VCaP (cell line): ENCODE data around the gene MAP2K6.

Experiments used
- H3K27ac ChIP-seq: fragments of 450-650 bp; 2 replicates; pipeline ENCODE4 v1.5.1; 2017
- TF ChIP-seq, protein P1 (sequence below): fragments of 450-650 bp; conservative IDR thresholded peaks from 2 replicates; pipeline ENCODE4 v1.5.1; 2017; ENCODE audit warnings: mild to moderate bottlenecking, moderate library complexity

Gene MAP2K6

DNA sequence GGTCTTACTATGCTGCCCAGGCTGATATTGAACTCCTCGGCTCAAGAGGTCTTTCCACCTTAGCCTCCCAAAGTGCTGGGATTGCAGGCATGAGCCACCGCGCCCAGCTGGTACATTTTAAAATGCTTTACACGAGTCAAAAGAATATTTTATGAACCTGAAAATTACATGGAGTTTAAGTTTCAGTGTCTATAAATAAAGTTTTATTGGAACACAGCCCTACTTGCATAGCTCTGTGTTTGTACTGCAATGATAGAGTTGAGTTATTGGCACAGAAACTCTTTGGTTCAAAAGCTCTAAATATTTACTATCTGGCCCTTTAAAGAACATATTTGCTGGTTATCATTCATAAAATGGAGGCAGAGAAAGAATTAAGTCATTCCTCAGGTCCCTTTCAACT lies 24.3 kb downstream of the MAP2K6 start:
- TF ChIP-seq, protein P1, sequence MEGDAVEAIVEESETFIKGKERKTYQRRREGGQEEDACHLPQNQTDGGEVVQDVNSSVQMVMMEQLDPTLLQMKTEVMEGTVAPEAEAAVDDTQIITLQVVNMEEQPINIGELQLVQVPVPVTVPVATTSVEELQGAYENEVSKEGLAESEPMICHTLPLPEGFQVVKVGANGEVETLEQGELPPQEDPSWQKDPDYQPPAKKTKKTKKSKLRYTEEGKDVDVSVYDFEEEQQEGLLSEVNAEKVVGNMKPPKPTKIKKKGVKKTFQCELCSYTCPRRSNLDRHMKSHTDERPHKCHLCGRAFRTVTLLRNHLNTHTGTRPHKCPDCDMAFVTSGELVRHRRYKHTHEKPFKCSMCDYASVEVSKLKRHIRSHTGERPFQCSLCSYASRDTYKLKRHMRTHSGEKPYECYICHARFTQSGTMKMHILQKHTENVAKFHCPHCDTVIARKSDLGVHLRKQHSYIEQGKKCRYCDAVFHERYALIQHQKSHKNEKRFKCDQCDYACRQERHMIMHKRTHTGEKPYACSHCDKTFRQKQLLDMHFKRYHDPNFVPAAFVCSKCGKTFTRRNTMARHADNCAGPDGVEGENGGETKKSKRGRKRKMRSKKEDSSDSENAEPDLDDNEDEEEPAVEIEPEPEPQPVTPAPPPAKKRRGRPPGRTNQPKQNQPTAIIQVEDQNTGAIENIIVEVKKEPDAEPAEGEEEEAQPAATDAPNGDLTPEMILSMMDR, result no peak
- H3K27ac ChIP-seq, result no peak overlapping the region

DNA sequence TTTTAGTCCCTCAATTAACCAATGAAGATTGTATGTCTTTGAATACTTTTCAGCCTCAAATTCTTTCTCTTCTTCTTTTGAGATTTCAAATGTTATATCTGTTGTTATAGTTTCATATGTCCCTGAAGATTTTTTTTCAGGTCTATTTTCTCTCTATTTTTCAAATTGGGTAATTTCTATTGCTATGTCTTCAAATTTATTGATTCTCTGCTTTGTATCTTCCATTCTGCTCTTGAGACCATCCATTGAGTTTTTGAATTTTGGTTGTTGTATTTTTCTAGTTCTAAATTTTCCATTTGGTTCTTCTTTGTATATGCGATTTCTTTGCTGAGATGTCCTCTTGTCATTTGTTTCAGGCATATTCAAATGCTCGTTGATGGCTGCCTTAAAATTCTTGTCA lies 26.7 kb downstream of the MAP2K6 start:
- TF ChIP-seq, protein P1, result no peak
- no peak overlapping the region for H3K27ac ChIP-seq

DNA sequence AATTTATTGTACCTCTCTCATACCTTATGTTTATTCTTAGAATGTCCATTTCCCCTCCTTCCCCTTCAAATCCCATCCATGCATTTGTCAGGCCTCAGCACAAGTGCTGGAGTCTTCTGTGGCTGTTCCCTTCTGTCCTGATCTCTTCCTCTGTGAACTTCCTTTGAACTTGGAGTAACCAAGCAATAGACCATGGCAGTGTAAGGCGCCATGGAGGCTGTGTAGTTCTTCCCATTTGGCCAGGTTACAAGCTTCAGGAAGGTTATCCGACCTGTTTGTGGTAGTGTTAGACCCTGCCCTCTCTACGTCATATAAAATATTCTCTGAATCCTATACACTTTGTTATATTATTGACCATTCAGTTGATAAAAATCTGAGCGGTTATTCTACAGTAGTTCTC lies 28.6 kb downstream of the MAP2K6 start:
- no peak overlapping the region for H3K27ac ChIP-seq
- TF ChIP-seq, protein P1, result no peak

DNA sequence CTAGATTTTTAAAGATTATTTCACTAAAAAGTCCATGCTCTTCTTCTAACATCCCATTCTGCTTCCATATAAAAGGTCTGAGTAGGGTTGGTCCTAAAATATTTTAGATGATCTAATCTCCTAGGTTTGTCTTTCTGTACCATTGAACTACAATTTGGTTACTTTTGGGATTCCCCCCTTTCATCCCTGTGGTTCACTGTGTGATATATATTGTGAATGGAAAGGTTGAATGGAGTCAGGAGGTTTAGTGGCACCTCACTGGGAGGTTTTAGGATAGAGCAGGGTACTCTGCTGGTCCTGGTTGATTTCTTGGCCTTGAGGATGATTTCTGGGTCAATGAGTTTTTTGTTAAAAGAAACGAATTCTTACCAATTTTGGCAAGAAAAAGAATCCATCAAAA lies 29.5 kb downstream of the MAP2K6 start:
- H3K27ac ChIP-seq, result no peak overlapping the region
- TF ChIP-seq, protein P1, result no peak

DNA sequence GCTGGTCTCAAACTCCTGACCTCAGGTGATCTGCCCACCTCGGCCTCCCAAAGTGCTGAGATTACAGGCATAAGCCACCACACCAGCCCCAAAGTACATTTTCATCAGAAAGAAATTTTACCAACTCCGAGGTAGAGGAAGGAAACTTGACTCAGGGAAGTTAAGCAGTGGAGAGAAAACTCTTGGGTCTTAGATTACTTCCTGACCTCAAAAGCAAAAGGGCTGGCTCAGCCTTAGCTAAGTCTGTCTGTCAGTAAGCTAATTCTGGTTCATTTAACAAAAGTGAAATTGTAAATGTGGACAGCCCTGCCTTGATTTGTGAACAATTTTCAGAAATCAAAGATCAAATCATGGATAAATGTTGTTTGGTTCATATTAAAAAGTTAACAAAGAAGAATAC lies 30.6 kb downstream of the MAP2K6 start:
- no peak overlapping the region for H3K27ac ChIP-seq
- TF ChIP-seq, protein P1, result no peak

DNA sequence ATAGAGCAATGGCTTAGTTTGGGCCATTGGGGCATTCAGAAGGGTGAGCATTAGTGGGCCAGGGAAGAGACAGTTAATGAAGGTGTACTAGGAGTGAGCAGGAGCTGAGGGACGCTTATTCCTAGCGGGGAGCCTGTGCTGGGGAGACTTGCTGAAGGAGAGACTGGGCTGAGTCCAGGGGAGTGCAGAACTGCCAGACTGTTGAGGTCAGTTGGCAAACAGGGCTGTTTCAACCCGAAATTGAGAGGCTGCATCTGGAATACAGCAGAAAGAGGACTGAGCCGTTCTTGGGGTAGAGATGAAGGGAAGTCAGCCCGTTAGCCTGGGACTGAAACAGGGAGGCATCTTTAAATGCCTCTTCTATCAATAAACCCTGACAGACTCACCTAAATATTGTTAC lies 33.2 kb downstream of the MAP2K6 start:
- TF ChIP-seq, protein P1, result no peak
- no peak overlapping the region for H3K27ac ChIP-seq

DNA sequence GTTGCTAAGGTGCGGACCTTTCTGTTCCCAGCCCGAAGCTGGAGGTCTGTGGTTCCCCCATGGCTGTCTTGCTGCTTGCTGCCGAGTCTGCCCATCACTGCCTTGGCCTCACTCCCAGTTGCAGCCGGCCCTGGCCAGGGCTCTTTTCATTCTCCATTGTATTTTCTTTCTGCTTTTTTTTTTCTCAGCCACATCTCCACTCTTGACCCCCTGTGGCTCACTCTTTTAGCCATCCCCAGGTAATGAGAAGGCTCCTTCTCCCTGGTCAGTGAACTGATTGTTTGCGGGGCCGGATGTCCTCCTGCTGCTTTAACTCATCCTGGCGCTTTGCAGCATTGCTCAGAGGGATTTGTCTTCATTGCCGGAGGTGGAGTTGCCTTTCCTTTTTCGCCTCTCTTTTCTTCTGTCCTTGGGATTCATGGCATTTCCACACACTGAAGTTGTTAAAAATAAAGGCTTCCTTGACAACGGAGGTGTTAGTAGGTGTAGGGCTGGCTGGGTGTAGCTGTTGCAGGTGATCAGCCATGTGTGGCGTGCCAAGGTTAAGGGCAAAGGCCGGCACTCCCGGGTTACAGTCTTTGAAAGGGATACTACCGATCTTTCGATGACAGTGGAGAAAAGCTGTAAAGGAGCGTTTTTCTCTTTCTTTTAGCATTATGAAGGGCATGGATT lies 34.1 kb downstream of the MAP2K6 start:
- TF ChIP-seq, protein P1, result no peak
- no peak overlapping the region for H3K27ac ChIP-seq
